Esophagus muscularis mucosa (tissue), 4 donors: Measurements from ENCODE around the gene PARN. TPM values are rescaled to one million over a fixed set of nuclear protein-coding genes. Genes with fewer than 3 reads are reported as not detected.

Experiments
- DNase-seq: peaks from one replicate; pipeline ENCODE4 v3.0.0-alpha.2; 2017; ENCODE audit errors: extremely low spot score
- H3K27ac ChIP-seq, 4 donors: fragments of 200-600 bp; sonication (generic); replicated peaks in 1 of 4; 1 replicate in 3 of 4; 2 replicates in 1 of 4; pipeline ENCODE4 v1.5.1; 2016 to 2019; ENCODE audit warnings: mild to moderate bottlenecking in 1 of 4
- H3K27me3 ChIP-seq, 4 donors: fragments of 200-600 bp; sonication (generic); one replicate each; pipeline versions ENCODE4 v1.5.1 to v1.6.0; 2016 to 2019
- H3K36me3 ChIP-seq, 4 donors: fragments of 200-600 bp; sonication (generic); one replicate each; pipeline ENCODE4 v1.5.1; 2016 to 2019
- H3K4me1 ChIP-seq, 4 donors: fragments of 200-600 bp; sonication (generic); one replicate each; pipeline ENCODE4 v1.5.1; 2016 to 2019
- H3K4me3 ChIP-seq, 4 donors: fragments of 200-600 bp; sonication (generic); 1 replicate in 2 of 4; 2 replicates in 2 of 4; pipeline ENCODE4 v1.5.1; 2016 to 2019; ENCODE audit warnings: mild to moderate bottlenecking in 4 of 4, moderate library complexity in 1 of 4
- H3K9me3 ChIP-seq, 4 donors: fragments of 200-600 bp; sonication (generic); 1 replicate in 3 of 4; 2 replicates in 1 of 4; pipeline ENCODE4 v1.5.1; 2016 to 2019
- CTCF ChIP-seq, 3 experiments: fragments of 200-600 bp in 2 of 3; fragments of 450-650 bp in 1 of 3; sonication (generic) in 2 of 3; IDR thresholded peaks; one replicate each; pipeline ENCODE4 v1.5.1; 2017 to 2019; ENCODE audit warnings: antibody characterized with exemption in 3 of 3, mild to moderate bottlenecking in 2 of 3, moderate library complexity in 1 of 3
- EP300 ChIP-seq: sonication (generic); formaldehyde crosslinking; IDR thresholded peaks from one replicate; pipeline ENCODE4 v1.6.1; 2017; ENCODE audit warnings: antibody characterized with exemption
- POLR2A ChIP-seq: fragments of 450-650 bp; IDR thresholded peaks from one replicate; pipeline ENCODE4 v1.6.1; 2017; ENCODE audit warnings: antibody characterized with exemption, moderate library complexity, mild to moderate bottlenecking, low read depth
- POLR2AphosphoS5 ChIP-seq, 2 donors: sonication (generic); formaldehyde crosslinking; IDR thresholded peaks; one replicate each; pipeline ENCODE4 v1.6.1; 2017; ENCODE audit warnings: antibody characterized with exemption in 2 of 2
- WGBS: methylation state at CpG from one replicate; pipeline ENCODE4 v1.1.5; 2018; 5-methylcytosine and 5-hydroxymethylcytosine counted together
- intact Hi-C: fragments of 100-400 bp; cut with DNase I; formaldehyde crosslinking; loops from one replicate; pipeline ENCODE4 v1.15.1; 2023
- total RNA-seq, 4 donors: library from RNA; depleted of rRNA; stranded (reverse); fragments of >200 nt; gene quantifications; one replicate each; pipeline versions ENCODE4 v1.1.0 to v1.2.1, GENCODE V29; 2016

The PARN gene
- total RNA-seq, 4 donors from 2014 or later: 32.6 to 43.5 (median 36.1) TPM

- DNase-seq: peak; percentile 95
- Histone ChIP-seq H3K27me3 (no peaks in the 10 kb centered on the region), H3K4me1 (peaks cover 17 to 35% (median 31%) of the 10 kb centered on the region in 4 donors), H3K36me3 (peaks cover 0 to 7% (median 2%) of the 10 kb centered on the region in 4 donors), H3K4me3 (peak overlapping the region; percentile 35 to 51 (median 38)), H3K27ac (peak overlapping the region; percentile 46 to 67 (median 65)), H3K9me3 (no peaks in the 10 kb centered on the region)
- WGBS: 18% methylated on average over 11 of the region's 11 CpGs
- intact Hi-C loops: loop anchor here (1.0 to 5.0 kb wide), 3 partner anchors 229 to 607 kb away; partner anchors contain the start of gene ERCC4
- TF ChIP-seq EP300: no peak
- no peak for TF ChIP-seq POLR2A
- TF ChIP-seq POLR2AphosphoS5 (IDR thresholded peaks at IDR 0.05): peak; percentile 78
- peak; percentile 71 to 83 (median 82) for TF ChIP-seq CTCF (IDR thresholded peaks at IDR 0.05)
Measured at GRCh38 chr16:14529010-14529669, 100.9 kb downstream of the PARN start.

DNA sequence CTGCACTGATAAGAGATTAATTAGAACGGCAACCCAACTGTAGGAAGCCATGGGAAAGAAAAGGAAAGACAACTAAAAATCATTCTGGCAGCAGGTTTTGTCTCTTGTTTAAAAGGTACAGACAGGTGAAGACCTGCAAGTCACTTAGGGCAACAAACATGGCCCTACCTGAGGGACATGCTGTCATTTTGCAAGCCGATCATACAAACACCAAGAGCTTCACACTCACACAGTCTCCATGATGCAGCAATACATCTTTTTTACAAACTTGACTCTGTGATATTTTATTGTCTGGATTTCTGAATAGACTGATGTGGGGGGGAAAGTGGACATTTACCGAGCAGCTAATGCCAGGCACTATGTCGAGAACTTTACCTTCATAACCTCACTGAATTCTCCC is 101.8 kb downstream of the PARN start:
- H3K27ac ChIP-seq: peak overlapping the region; percentile 46 to 67 (median 65)
- WGBS: 82% methylated on average over 4 of the region's 4 CpGs

DNA sequence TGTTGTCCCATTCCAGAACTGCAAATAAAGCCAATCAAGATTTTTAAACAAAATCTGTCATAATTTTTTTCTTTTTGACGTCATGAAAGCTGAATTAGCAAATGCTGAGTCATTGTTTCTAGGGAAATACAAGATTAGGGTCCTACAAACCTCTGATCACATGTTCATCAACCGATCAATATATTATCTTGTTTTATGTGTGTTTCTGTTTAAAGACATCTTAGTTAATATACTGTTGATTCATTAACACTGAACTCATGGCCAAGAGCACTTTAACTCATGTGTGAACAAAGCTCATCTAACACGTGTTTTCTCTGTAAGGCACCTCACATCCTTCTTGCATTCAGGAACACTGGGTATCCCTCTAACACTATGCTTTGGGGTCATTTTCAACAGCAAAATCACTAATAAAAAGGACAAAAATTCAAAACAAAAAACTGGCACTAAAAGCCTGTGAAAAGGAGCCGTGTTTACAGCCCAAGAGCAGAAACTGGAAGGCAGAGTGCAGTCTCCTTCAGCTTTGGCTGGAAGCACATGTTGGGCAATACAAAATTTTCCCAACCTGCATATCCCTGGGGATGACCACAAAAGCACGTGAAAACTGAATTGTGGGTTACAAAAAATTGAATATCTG is 102.5 kb downstream of the PARN start:
- 40% methylated on average over 5 of the region's 5 CpGs for WGBS
- Histone ChIP-seq H3K36me3 (peaks cover 0 to 7% (median 2%) of the 10 kb centered on the region in 4 donors), H3K27ac (peak overlapping the region; percentile 46 to 67 (median 61)), H3K9me3 (no peaks in the 10 kb centered on the region), H3K4me1 (peaks cover 17 to 35% (median 31%) of the 10 kb centered on the region in 4 donors), H3K27me3 (no peaks in the 10 kb centered on the region), H3K4me3 (no peak overlapping the region)
- DNase-seq: no peak
- intact Hi-C loops: loop anchor here (2.0 to 5.0 kb wide), 2 partner anchors 279 to 605 kb away; partner anchors contain the start of gene ERCC4
- TF ChIP-seq POLR2AphosphoS5 (IDR thresholded peaks at IDR 0.05) (peak; percentile 29 to 45), CTCF (IDR thresholded peaks at IDR 0.05) (no peak)

More for the DNA sequence above, 101.8 kb downstream of the PARN start:
- peaks cover 0 to 7% (median 2%) of the 10 kb centered on the region in 4 donors for H3K36me3 ChIP-seq
- H3K9me3 ChIP-seq: no peaks in the 10 kb centered on the region
- H3K4me1 ChIP-seq: peaks cover 17 to 35% (median 31%) of the 10 kb centered on the region in 4 donors
- intact Hi-C loops: loop anchor here (2.0 to 5.0 kb wide), 2 partner anchors 280 to 606 kb away; partner anchors contain the start of gene ERCC4
- H3K27me3 ChIP-seq: no peaks in the 10 kb centered on the region
- no peak for TF ChIP-seq POLR2A
- no peak for TF ChIP-seq EP300
- no peak for TF ChIP-seq CTCF (IDR thresholded peaks at IDR 0.05)
- no peak for TF ChIP-seq POLR2AphosphoS5 (IDR thresholded peaks at IDR 0.05)
- no peak for DNase-seq
- no peak overlapping the region for H3K4me3 ChIP-seq

- H3K4me3 ChIP-seq: no peak overlapping the region
- intact Hi-C loops: loop anchor here (5.0 kb wide), 1 partner anchor 603 kb away; the partner anchor contains the start of gene ERCC4
- H3K36me3 ChIP-seq: peaks cover 0 to 7% (median under 1%) of the 10 kb centered on the region in 4 donors
- H3K27me3 ChIP-seq: no peaks in the 10 kb centered on the region
- H3K27ac ChIP-seq: no peak overlapping the region
- no peak for DNase-seq
- 98% methylated on average over 5 of the region's 5 CpGs for WGBS
- peaks cover 17 to 40% (median 35%) of the 10 kb centered on the region in 4 donors for H3K4me1 ChIP-seq
- TF ChIP-seq POLR2AphosphoS5 (IDR thresholded peaks at IDR 0.05) (no peak), POLR2A (no peak), CTCF (IDR thresholded peaks at IDR 0.05) (no peak), EP300 (no peak)
- H3K9me3 ChIP-seq: no peaks in the 10 kb centered on the region
Measured at GRCh38 chr16:14525596-14525995, 104.5 kb downstream of the PARN start.
